CD4-positive, alpha-beta T cell treated with Interleukin-1 beta for 1 hour (primary cell): ENCODE measurements around the gene ERGIC1.
"Not testable (repeated sequence)": the region's sequence is repeated elsewhere in the genome, so short reads cannot be mapped to it uniquely, and the experiment has no call there.

Experiments
- DNase-seq, 2 donors: peaks; one replicate each; pipeline ENCODE4 v3.0.0-alpha.2; 2020 to 2022

ERGIC1 gene

DNA sequence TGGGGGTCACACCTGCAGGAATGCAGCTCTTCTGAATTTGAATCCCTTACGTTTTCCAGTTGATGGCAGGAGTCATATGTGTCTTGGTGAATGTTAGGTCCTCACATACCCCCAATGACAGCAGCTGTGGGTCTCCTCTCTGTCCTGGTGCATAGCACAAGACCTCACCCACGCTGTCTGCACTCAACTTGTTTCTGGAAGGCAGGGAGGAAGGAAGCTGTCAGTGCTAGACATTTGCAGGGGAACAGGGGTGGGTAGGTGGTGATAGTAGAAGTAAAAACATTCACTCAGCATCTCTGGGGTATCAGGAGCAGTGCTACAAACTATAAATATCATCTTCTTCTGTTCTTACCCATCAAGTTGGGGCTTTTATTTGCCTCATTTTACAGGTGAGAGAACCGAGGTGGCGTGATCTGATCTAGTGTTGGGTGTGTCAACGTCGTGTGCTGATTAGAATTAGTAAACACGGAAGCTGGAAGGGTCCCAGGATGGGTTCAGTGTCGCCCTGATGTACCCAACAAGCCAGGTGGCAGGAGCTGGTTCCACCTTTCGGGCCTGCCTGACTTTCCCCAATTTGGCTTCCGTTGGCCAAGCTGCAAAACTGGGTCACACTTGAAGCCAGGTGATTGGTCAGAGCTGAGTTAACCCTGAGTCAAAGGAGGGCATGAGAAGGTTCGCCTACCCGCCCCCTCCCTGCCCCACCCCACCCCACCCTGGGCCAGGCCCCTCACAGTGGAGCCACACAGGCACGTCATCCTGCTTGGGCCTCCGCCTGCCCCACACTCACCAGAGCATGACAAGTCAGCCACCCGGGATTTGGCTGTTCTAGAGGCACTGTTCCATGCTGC is 15.8 kb downstream of the ERGIC1 start:
- peak in 1 of 2 donors; percentile 79 for DNase-seq

DNA sequence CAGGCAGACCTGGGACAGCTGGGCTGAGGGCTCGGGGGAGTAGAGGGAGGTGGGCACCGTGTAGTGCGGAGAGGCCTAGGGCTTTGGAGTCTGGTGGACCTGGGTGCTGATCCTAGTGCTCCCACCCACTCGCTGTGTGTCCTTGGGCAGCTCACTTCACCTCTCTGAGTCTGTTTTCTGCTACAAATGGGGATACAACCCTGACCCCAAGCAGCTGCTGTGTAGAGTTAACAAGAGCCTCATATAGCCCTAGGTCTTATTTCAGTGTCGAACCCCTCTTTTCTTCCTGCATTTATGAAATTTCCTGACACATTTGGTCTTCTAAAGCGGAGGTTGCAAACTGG is 16.4 kb downstream of the ERGIC1 start:
- DNase-seq, result no peak

DNA sequence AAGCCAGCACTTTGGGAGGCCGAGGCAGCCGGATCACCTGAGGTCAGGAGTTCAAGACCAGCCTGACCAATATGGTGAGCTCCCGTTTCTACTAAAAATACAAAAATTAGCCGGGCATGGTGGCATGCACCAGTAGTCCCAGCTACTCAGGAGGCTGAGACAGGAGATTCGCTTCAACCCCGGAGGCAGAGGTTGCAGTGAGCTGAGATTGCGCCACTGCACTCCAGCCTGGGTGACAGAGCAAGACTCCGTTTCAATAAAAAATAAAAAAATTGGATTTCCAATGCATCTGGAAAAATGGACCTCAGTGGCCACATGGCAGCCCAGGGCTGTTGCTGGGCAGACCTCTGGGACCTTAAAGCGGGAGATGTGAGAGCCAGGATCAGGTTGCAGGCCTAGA is 17.2 kb downstream of the ERGIC1 start:
- not testable (repeated sequence) for DNase-seq

DNA sequence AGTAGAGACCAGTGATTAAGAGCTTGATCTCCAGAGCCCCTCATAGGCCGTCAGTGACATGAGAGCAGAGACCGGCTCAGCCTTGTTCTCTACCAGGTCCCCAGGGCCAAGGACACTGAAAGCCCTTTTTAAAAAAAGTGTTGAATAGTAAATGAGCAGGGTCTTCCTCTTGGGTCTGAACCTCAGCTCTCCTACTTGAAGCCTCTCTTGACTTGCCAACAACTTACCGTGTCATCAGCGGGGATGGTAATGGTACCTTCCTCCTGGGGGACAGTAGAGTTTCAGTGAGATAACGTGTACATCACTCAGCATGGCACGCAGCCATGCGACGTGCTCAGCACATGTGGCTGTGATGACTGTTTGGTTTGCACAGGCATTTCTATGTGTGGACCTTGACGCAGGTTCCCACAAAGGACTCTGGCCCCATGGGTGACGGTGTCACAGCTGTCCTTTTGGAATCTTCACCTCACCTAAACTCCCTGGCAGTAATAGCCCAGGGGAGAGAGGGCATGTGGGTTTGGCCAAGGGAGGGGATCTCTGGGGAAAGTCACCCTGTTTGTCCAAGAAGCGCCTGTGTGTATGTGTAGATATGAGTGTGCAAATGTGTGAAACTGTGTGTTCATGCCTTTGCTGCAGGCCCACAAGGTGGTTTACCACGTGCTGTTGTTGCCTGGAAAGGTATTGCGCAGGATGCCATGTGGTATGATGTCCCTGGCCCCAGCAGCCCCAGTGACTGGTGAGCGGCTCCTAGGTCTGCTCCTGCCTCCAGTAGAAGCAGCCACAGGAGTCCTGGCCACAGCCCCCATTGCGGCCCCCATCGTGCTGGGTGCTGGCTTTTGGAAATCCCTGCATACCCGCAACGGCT is 18.7 kb downstream of the ERGIC1 start:
- no peak for DNase-seq

DNA sequence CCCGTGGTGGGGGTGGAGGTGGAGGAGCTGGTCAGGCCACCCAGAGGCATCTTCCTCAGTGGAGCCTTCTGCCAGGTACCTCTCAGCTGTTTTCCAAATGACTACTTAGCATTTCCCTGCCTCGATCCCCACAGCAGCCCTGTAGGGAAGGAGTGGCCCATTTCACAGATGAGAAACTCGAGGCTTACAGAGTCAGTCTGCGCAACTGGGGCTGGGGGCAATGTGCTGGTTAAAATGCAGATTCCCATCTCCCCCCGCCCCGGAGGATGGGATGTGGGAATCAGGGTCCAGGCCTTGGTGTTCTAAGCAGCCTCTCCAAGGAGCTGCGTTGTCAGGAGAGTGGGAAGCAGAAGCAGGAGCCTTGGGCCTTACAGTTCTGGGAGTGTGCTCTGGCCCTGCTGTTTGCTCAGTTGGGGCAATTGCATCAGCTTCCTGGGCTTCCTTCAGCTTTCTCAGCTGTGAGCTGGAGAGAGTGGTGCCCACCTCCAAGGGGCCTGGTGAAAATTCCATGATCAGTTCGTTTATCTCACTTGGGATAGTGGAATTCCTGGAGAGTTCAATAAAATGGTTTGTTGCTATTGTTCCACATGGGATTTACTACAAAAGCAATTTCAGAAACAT is 19.4 kb downstream of the ERGIC1 start:
- DNase-seq, result no peak

DNA sequence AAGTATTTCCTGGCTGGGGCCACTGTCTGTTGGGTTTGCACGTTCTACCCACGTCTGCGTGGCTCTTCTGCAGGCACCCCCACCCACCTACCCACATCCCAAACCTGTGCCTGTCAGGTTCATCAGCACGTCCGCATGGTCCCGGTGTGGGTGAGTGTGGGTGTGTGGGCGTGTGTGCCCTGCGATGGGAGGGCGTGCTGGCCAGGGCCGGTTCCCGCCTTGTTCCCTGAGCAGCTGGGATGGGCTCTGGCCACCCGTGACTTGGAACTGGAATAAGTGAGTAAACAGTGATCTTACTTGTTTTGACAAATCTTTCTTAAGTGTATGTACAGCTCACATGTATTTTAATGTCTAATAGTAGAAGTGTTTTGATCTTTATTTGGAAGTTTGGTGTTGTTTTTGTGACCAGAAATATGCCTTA is 20.4 kb downstream of the ERGIC1 start:
- DNase-seq, result peak in 1 of 2 donors; percentile 48

DNA sequence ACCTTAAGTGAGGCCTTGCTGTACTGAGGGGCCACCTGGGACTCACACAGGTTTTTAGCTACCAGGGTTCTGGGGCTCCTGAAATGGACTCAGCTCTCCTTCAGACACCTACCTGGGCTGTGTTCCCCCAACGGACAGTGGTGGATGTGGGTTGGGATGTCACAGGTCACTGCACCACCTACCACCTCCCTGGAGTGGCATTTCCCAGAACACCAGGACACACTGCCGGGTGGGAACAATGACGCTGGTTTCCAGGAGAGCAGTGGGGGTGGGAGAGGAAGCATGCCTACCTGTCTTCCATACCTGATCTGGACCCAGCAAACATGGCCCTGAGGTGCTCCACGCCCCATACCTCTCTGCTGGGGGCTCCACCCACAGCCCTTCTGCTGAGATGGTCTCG is 20.9 kb downstream of the ERGIC1 start:
- no peak for DNase-seq

DNA sequence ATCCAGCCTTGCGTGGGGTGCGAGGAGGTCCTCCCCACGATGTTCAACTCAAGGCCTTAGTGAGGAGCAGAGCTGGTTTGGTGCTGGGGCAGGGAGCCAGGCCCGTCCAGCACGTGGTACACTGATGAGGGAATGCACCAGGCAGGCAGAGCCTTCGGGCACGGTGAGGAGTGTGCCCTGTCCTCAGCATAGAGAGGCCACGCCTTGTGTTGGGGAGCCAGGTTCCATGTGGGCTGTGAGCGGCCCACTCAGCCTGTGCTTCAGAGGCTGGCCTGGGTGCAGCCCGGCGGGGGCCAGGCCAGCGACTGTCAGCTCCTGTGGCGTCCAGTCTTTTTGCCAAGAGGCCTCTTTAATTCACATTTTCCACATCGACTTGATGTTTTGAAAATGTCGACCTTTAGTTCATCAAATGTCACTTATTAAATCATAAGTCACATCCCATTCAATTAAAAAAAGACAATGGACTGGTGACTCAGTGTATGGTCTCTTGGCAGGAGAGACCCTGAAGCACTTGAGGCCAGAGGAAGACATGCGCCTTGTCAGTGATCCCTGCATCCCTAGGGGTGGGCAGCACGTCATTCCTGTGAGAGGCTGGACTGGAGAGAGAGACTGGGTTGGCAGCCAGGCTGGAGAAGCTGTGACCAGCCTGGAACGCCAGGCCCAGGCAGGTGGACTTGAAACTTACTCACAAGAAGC is 21.7 kb downstream of the ERGIC1 start:
- no peak for DNase-seq

DNA sequence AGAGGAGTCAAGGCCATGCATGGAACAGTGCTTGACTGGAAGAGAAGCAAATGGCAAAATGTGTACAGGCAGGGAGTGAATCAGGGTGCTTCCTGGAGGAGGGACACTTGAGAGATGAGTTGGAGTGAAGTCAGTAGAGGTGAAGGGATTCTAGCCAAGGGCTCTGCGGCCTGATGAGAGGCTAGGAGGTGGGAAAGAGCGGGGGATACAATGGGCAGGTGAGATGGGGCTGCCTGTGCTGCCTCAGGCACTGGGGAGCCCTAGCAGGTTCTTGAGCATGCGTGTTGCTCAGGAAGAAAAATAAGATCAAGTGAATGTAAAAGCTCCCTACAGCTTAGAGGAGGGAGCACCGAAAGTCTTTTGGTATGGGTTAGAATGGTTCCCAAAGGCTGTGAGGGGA is 22.3 kb downstream of the ERGIC1 start:
- no peak for DNase-seq

DNA sequence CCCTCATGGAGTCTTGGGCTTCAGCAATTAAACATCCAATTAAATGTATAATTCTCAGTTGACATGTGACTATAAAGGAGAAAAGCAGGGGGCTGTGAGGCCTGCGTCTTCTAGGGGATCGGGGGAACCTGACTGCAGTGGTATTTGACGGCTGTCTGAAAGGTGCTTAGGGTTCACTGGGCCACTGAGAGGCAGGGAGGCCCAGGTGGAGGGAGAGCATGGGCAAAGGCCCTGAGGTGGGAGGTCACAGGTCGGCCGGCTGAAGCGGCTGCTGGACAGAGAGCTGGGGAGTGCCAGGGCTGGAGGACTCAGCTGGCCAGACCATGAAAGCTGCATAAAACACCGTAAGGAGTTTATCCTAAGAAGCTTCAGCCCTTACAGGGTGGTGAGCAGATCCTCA is 23.9 kb downstream of the ERGIC1 start:
- no peak for DNase-seq

DNA sequence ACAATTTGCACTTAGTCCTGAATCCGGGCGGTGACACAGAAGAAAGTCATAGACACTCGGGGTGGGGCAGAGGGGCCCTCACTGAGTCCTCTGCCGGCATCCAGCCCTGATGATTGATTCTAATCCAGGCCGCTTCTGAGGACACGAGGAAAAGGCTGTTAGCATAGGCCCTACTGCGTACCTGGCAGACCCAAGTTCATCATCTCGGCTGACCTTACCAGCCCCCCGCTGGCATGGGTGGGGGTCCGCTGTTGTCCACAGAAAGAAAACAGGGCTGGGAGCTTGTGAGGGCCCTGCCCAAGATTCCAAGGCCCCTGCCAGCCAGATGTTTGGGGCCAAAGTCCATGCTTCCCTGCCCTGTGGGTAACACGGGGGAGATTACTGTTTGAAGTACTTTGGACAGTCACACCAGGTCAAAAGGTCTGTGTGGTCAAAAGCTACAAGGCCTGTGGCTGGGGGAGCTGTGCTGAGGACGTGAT is 24.5 kb downstream of the ERGIC1 start:
- no peak for DNase-seq

DNA sequence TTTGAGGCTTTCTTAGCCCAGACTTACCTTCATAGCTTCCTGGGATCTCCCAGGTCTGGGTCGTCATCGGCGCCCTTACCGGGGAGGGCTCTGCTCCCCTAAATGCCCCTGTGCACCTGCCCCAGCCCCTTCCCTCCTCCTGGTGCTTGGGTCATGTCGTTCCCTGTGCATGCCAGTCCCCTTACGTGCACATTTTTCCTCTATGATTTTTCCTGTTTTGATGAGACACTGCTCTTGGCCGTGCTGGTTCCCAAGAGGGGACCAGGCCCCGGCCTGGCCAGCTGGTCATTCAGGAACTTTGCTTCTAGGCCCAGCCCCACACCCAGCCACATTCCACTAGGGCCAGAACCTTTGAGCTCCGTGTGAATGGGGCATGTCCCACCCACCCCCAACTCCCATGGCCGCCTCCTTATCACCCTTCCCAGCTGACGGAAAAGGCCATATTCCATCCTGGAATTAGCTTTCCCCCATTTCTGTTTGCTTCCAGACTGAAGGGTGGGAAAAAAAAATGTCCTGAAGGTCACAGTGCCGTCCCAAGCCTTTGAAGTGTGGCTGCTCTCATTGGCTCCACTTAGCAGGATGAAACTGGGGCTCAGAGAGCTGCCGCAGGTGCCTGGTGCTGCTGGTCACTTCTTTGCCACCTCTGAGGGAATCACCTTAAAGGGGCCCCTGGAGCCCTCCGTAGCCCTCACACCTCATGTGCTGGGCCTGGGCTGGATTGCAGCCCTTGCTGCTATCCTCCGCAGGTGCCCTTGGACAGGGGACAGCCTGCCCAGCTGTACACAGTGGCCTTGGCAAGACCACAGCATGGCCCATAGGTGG is 25.1 kb downstream of the ERGIC1 start:
- DNase-seq, result no peak

DNA sequence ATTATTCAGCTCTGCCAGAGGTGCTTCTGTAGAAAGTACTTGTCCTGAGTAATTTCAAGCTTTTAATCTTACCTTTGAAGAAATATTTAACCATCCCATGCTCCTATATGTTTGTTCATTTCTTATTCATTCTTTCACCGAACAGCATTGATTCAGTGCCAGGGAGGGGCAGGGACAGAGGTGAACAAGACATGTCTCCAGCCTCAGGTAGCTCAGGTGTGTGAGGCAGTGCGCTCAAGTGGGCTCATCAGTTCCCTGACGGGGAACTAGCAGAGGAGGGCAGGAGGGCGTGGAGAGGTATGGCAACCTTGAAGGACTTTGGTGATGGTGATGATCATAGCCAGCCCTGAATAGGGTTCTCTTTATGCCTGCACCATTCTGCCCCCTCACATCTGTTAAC is 25.9 kb downstream of the ERGIC1 start:
- no peak for DNase-seq

DNA sequence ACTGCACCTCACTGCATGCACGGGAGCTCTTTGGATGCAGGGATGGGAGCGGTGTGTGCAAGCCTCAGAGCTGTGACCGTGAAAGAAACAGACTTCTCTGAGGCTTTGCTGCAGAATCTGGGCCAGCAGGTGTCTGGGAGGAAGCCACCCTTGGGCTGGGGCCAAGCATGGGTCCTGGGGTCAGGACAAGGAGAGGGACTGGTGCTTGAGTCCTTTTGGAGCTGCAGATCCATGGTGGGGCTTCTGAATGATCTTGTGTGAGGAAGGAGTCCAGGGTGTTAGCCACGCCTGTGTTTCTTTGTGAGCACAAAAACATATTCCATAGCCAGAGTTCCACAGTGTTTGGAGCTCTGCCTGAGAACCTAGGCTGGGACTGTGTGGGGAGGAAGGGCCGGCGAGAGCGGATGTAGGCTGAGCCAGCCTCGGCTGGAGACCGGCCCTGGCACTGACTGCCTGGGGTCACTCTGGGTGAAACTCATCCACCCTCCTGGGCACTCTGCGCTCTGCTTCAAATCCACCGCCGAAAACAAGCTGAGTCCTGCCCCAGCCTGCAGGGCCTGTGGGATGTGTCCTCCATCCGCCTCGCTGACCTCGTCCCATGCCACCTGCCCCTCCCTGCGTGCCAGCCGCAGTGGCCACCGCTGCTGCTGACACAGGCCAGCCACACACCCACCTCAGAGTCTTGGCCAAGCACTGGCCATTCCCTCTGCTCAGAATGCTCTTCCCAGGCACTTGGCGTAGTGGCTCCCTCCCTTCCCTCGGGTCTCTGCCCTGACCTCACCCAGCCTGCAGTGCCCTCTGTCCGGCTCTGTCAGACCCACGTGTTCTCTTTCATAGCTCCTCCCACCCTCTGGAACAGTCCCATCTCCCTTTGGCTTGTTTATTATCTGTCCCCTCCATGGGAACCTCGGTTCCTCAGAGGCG is 26.7 kb downstream of the ERGIC1 start:
- no peak for DNase-seq

DNA sequence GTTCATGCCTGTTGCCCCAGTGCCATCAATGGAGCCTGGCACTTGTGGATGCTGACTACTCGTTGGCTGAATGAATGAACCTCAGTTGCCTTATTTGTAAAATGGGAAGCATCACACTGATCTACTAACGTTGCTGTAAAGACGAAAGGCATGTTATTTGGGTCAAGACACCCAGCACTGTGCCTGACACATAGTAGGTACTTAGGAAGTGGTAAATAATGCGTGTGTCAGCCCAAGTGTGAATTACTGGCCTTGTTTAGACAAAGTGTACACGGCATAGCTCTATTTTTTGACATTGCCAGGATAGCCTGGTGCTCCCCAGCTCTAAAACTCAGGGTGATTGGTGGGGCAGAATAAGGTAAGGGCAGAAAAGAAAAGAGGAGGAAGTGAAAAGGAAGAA is 27.4 kb downstream of the ERGIC1 start:
- DNase-seq, result no peak

DNA sequence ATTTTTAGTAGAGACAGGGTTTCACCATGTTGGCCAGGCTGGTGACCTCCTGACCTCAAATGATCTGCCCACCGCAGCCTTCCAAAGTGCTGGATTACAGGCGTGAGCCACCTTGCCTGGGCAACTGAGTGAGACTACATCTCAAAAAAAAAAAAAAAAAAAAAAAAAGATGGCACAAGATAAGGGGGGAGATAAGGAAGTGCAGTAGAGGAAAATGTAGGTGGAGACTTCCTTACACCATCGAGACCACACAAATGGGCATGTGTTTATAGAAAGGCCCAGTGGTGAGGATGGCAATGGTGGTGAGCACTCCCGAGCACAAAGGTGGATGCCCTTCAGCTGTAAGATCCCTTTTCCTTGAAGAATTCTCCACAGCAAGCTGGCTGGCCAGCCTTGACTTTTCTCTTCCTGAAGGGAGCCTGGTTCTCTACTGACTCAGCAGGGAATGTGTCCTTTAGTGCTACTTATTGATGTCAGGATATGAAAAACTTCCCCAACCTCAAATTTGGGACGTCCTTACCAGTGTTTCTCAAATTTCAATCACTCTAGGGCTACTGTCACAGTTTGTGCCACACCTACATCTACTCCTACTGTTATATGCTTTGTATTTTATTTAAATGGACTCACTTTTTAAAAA is 28.2 kb downstream of the ERGIC1 start:
- no peak for DNase-seq

DNA sequence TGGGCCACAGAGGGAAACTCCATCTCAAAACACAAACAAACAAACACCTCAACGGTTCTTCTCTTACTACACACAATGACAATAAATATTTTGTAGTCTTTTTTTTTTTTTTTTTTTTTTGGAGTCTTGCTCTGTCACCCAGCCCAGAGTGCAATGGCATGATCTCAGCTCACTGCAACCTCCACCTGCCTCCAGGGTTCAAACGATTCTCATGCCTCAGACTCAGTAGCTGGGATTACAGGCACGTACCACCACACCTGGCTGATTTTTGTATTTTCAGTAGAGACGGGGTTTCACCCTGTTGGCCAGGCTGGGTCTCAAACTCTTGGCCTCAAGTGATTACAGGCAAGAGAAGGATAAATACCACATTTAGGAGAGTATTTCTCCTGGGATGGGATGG is 30.1 kb downstream of the ERGIC1 start:
- not testable (repeated sequence) for DNase-seq

DNA sequence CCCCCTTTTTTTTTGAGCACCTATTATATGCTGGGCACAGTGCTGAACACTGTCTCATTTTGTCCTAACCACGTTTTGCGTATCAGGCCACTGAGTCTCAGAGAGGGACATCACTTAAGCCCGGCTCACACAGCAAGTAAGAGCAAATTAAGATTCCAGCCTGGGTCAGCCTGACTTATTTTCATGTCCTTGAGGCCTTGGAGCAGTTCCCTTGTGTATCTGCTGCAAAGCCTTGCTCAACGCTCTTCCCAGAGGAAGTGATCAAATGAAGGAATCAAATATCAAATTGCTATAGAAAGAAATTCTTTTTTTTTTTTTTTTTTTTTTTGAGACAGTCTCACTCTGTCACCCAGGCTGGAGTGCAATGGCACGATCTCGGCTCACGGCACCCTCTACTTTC is 30.7 kb downstream of the ERGIC1 start:
- no peak for DNase-seq

DNA sequence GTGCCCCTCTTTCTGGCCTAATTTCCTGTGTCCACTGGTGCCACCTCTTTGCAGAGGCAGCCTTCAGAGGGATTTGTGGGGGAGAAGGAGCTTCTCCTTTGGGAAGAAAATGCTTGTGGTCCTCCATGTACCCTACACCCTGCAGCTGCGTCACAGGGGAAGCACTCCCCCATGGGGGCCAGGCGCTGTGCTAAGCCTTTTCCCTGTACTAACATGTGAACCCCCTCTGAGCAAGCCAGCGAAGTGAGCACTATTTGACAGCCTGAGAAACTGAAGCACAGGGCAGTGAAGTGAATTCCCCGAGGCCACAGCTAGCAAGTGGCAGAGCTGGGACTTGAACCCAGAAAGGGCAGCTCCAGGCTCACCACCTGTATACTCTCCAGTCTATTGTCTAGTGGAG is 32.3 kb downstream of the ERGIC1 start:
- DNase-seq, result no peak
